GM12801 (cell line): ENCODE data around the gene MAL.

Experiments used
- CTCF ChIP-seq: IDR thresholded peaks from one replicate; pipeline ENCODE4 v1.5.1; 2011; ENCODE audit warnings: control low read depth; ENCODE audit not compliant: insufficient read length; ENCODE audit errors: extremely low read depth

MAL gene

GRCh38 chr2:95087379-95087778, 61.9 kb downstream of the MAL start:
- TF ChIP-seq CTCF: no peak

GRCh38 chr2:95091885-95092555, 66.5 kb downstream of the MAL start:
- TF ChIP-seq CTCF: no peak

GRCh38 chr2:95099910-95100309, 74.4 kb downstream of the MAL start:
- TF ChIP-seq CTCF: no peak
